Measurements from ENCODE around the gene JTB.
"Not testable (repeated sequence)": the region's sequence is repeated elsewhere in the genome, so short reads cannot be mapped to it uniquely, and the experiment has no call there.

Gene JTB
- total RNA-seq: 13.0 to 37.1 (median 21.1) reads per million in 9 experiments

- ATAC-seq (replicated peaks) (peak; percentile 97), DNase-seq (peak; percentile 71 to 74 (median 72))
- H3K27me3 Mint-ChIP-seq: no peaks in the 10 kb centered on the region
- H3K36me3 Mint-ChIP-seq (ENCODE audit: insufficient read depth): peaks cover 35% of the 10 kb centered on the region
- H3K9me3 Mint-ChIP-seq: no peaks in the 10 kb centered on the region
- peaks cover 23 to 30% of the 10 kb centered on the region in 2 donors for H3K4me1 Mint-ChIP-seq (ENCODE audit: low read depth in 2 of 2)
- peak within 1 kb of the TSS; percentile 93 to 95 for H3K4me3 Mint-ChIP-seq
- peak within 1 kb of the TSS; percentile 89 to 94 for H3K27ac Mint-ChIP-seq
Observed at GRCh38 chr1:153977250-153978240, at the start of gene JTB. Gene JTB (minus strand): TSS chr1:153977674. CDS start chr1:153977252, 422 bp downstream.

GRCh38 chr1:154019940-154020339 is 42.5 kb upstream of the JTB start:
- Mint-ChIP-seq H3K4me1 (ENCODE audit: low read depth in 2 of 2) (no peaks in the 10 kb centered on the region), H3K4me3 (no peak overlapping the region), H3K27me3 (no peaks in the 10 kb centered on the region), H3K27ac (no peak overlapping the region), H3K36me3 (ENCODE audit: insufficient read depth) (no peaks in the 10 kb centered on the region), H3K9me3 (no peaks in the 10 kb centered on the region)
- ATAC-seq (replicated peaks) (no peak), DNase-seq (no peak)

- Mint-ChIP-seq H3K4me3 (no peak overlapping the region), H3K27me3 (no peaks in the 10 kb centered on the region), H3K36me3 (ENCODE audit: insufficient read depth) (no peaks in the 10 kb centered on the region), H3K4me1 (ENCODE audit: low read depth in 2 of 2) (no peaks in the 10 kb centered on the region), H3K27ac (no peak overlapping the region), H3K9me3 (no peaks in the 10 kb centered on the region)
- ATAC-seq (replicated peaks) (no peak), DNase-seq (no peak)
Observed at GRCh38 chr1:154019269-154019668, 41.8 kb upstream of the JTB start.

- DNase-seq (no peak), ATAC-seq (replicated peaks) (no peak)
- Mint-ChIP-seq H3K4me1 (ENCODE audit: low read depth in 2 of 2) (no peaks in the 10 kb centered on the region), H3K9me3 (no peaks in the 10 kb centered on the region), H3K36me3 (ENCODE audit: insufficient read depth) (no peaks in the 10 kb centered on the region), H3K4me3 (no peak overlapping the region), H3K27ac (no peak overlapping the region), H3K27me3 (no peaks in the 10 kb centered on the region)
Observed at GRCh38 chr1:154014154-154014907, 36.9 kb upstream of the JTB start.

GRCh38 chr1:154012543-154012942 is 35.1 kb upstream of the JTB start:
- H3K4me3 Mint-ChIP-seq; H3K27ac Mint-ChIP-seq; H3K9me3 Mint-ChIP-seq; H3K27me3 Mint-ChIP-seq; DNase-seq; H3K36me3 Mint-ChIP-seq (ENCODE audit: insufficient read depth); H3K4me1 Mint-ChIP-seq (ENCODE audit: low read depth in 2 of 2); ATAC-seq (replicated peaks): not testable (repeated sequence)

- H3K4me1 Mint-ChIP-seq (ENCODE audit: low read depth in 2 of 2): no peaks in the 10 kb centered on the region
- H3K4me3 Mint-ChIP-seq: no peak overlapping the region
- H3K27me3 Mint-ChIP-seq: no peaks in the 10 kb centered on the region
- no peak for ATAC-seq (replicated peaks)
- no peak overlapping the region for H3K27ac Mint-ChIP-seq
- H3K9me3 Mint-ChIP-seq: no peaks in the 10 kb centered on the region
- no peaks in the 10 kb centered on the region for H3K36me3 Mint-ChIP-seq (ENCODE audit: insufficient read depth)
- no peak for DNase-seq
Observed at GRCh38 chr1:154012129-154012528, 34.7 kb upstream of the JTB start.

- H3K27me3 Mint-ChIP-seq: no peaks in the 10 kb centered on the region
- no peak overlapping the region for H3K27ac Mint-ChIP-seq
- no peak overlapping the region for H3K4me3 Mint-ChIP-seq
- ATAC-seq (replicated peaks) (no peak), DNase-seq (no peak)
- no peaks in the 10 kb centered on the region for H3K9me3 Mint-ChIP-seq
- no peaks in the 10 kb centered on the region for H3K36me3 Mint-ChIP-seq (ENCODE audit: insufficient read depth)
- no peaks in the 10 kb centered on the region for H3K4me1 Mint-ChIP-seq (ENCODE audit: low read depth in 2 of 2)
Observed at GRCh38 chr1:154006136-154006535, 28.7 kb upstream of the JTB start.

GRCh38 chr1:154000420-154000819 is 22.9 kb upstream of the JTB start:
- Mint-ChIP-seq H3K27me3 (no peaks in the 10 kb centered on the region), H3K9me3 (no peaks in the 10 kb centered on the region), H3K4me3 (no peak overlapping the region), H3K36me3 (ENCODE audit: insufficient read depth) (peaks cover 8% of the 10 kb centered on the region), H3K4me1 (ENCODE audit: low read depth in 2 of 2) (peaks cover 0 to under 1% of the 10 kb centered on the region in 2 donors), H3K27ac (no peak overlapping the region)
- DNase-seq (no peak), ATAC-seq (replicated peaks) (no peak)

GRCh38 chr1:153996882-153997281 is 19.4 kb upstream of the JTB start:
- ATAC-seq (replicated peaks): not testable (repeated sequence)
- H3K27ac Mint-ChIP-seq: peak overlapping the region in 1 of 2 donors; percentile 35
- peaks cover 9 to 11% of the 10 kb centered on the region in 2 donors for H3K4me1 Mint-ChIP-seq (ENCODE audit: low read depth in 2 of 2)

GRCh38 chr1:153995640-153996039 is 18.2 kb upstream of the JTB start:
- H3K9me3 Mint-ChIP-seq: no peaks in the 10 kb centered on the region
- ATAC-seq (replicated peaks) (no peak), DNase-seq (no peak)
- H3K27ac Mint-ChIP-seq: no peak overlapping the region
- peaks cover 18 to 19% of the 10 kb centered on the region in 2 donors for H3K4me1 Mint-ChIP-seq (ENCODE audit: low read depth in 2 of 2)
- peak overlapping the region in 1 of 2 donors; percentile 11 for H3K4me3 Mint-ChIP-seq
- H3K36me3 Mint-ChIP-seq (ENCODE audit: insufficient read depth): peaks cover 56% of the 10 kb centered on the region
- no peaks in the 10 kb centered on the region for H3K27me3 Mint-ChIP-seq

More at GRCh38 chr1:153996882-153997281, 19.4 kb upstream of the JTB start:
- DNase-seq, H3K9me3 Mint-ChIP-seq, H3K4me3 Mint-ChIP-seq, H3K27me3 Mint-ChIP-seq: not testable (repeated sequence)
- H3K36me3 Mint-ChIP-seq (ENCODE audit: insufficient read depth): peaks cover 43% of the 10 kb centered on the region

GRCh38 chr1:153995202-153995601 is 17.7 kb upstream of the JTB start:
- H3K27me3 Mint-ChIP-seq: no peaks in the 10 kb centered on the region
- H3K9me3 Mint-ChIP-seq: no peaks in the 10 kb centered on the region
- ATAC-seq (replicated peaks) (no peak), DNase-seq (no peak)
- H3K4me1 Mint-ChIP-seq (ENCODE audit: low read depth in 2 of 2): peaks cover 23 to 24% of the 10 kb centered on the region in 2 donors
- peak overlapping the region in 1 of 2 donors; percentile 11 for H3K4me3 Mint-ChIP-seq
- H3K27ac Mint-ChIP-seq: no peak overlapping the region
- peaks cover 60% of the 10 kb centered on the region for H3K36me3 Mint-ChIP-seq (ENCODE audit: insufficient read depth)

GRCh38 chr1:153991806-153992205 is 14.3 kb upstream of the JTB start:
- no peak for ATAC-seq (replicated peaks)
- Mint-ChIP-seq H3K4me1 (ENCODE audit: low read depth in 2 of 2) (peaks cover 32 to 33% of the 10 kb centered on the region in 2 donors), H3K27ac (peak overlapping the region; percentile 96 to 100), H3K4me3 (peak overlapping the region; percentile 88 to 97), H3K9me3 (no peaks in the 10 kb centered on the region), H3K36me3 (ENCODE audit: insufficient read depth) (peaks cover 60% of the 10 kb centered on the region), H3K27me3 (no peaks in the 10 kb centered on the region)
- no peak for DNase-seq

- ATAC-seq (replicated peaks) (no peak), DNase-seq (no peak)
- Mint-ChIP-seq H3K27ac (peak overlapping the region; percentile 96 to 100), H3K27me3 (no peaks in the 10 kb centered on the region), H3K4me1 (ENCODE audit: low read depth in 2 of 2) (peaks cover 34 to 36% of the 10 kb centered on the region in 2 donors), H3K9me3 (no peaks in the 10 kb centered on the region), H3K36me3 (ENCODE audit: insufficient read depth) (peaks cover 60% of the 10 kb centered on the region), H3K4me3 (peak overlapping the region; percentile 88 to 97)
Observed at GRCh38 chr1:153991151-153991630, 13.7 kb upstream of the JTB start.
